ENCODE measurements around the gene HHIP. TPM values are rescaled to one million over a fixed set of nuclear protein-coding genes. Genes with fewer than 3 reads are reported as not detected.

HHIP gene
- total RNA-seq, 1 donor from 2014 or later = 29.6 TPM

GRCh38 chr4:144709159-144709558 is 63.2 kb downstream of the HHIP start:
- Mint-ChIP-seq H3K4me3 (no peak overlapping the region), H3K4me1 (ENCODE audit: unreplicated experiment) (peaks cover 24% of the 10 kb centered on the region), H3K36me3 (peaks cover 8% of the 10 kb centered on the region), H3K27ac (no peak overlapping the region), H3K9me3 (no peaks in the 10 kb centered on the region), H3K27me3 (peaks cover 9% of the 10 kb centered on the region)
- no peak for DNase-seq (ENCODE audit: extremely low spot score, unreplicated experiment)
- no peak for TF ChIP-seq CTCF (conservative IDR thresholded peaks at IDR 0.05)

- Mint-ChIP-seq H3K36me3 (peaks cover 8% of the 10 kb centered on the region), H3K4me1 (ENCODE audit: unreplicated experiment) (peaks cover 19% of the 10 kb centered on the region), H3K9me3 (no peaks in the 10 kb centered on the region), H3K27ac (no peak overlapping the region), H3K27me3 (peaks cover 6% of the 10 kb centered on the region), H3K4me3 (no peak overlapping the region)
- no peak for TF ChIP-seq CTCF (conservative IDR thresholded peaks at IDR 0.05)
- DNase-seq (ENCODE audit: extremely low spot score, unreplicated experiment) = no peak
Measured at GRCh38 chr4:144709793-144710525, 64.0 kb downstream of the HHIP start.

- Mint-ChIP-seq H3K27me3 (peaks cover 6% of the 10 kb centered on the region), H3K27ac (no peak overlapping the region), H3K36me3 (peaks cover 8% of the 10 kb centered on the region), H3K4me1 (ENCODE audit: unreplicated experiment) (peaks cover 19% of the 10 kb centered on the region), H3K4me3 (no peak overlapping the region), H3K9me3 (no peaks in the 10 kb centered on the region)
- DNase-seq (ENCODE audit: extremely low spot score, unreplicated experiment) = no peak
- TF ChIP-seq CTCF (conservative IDR thresholded peaks at IDR 0.05) = no peak
Measured at GRCh38 chr4:144710526-144710912, 64.6 kb downstream of the HHIP start.

GRCh38 chr4:144711700-144712456 is 65.9 kb downstream of the HHIP start:
- peaks cover 12% of the 10 kb centered on the region for H3K4me1 Mint-ChIP-seq (ENCODE audit: unreplicated experiment)
- no peaks in the 10 kb centered on the region for H3K27me3 Mint-ChIP-seq
- H3K9me3 Mint-ChIP-seq = no peaks in the 10 kb centered on the region
- H3K4me3 Mint-ChIP-seq = no peak overlapping the region
- peaks cover 8% of the 10 kb centered on the region for H3K36me3 Mint-ChIP-seq
- no peak overlapping the region for H3K27ac Mint-ChIP-seq
- no peak for TF ChIP-seq CTCF (conservative IDR thresholded peaks at IDR 0.05)
- DNase-seq (ENCODE audit: extremely low spot score, unreplicated experiment) = no peak

- Mint-ChIP-seq H3K27me3 (no peaks in the 10 kb centered on the region), H3K27ac (no peak overlapping the region), H3K9me3 (no peaks in the 10 kb centered on the region), H3K36me3 (peaks cover 8% of the 10 kb centered on the region), H3K4me3 (no peak overlapping the region), H3K4me1 (ENCODE audit: unreplicated experiment) (peaks cover 12% of the 10 kb centered on the region)
- no peak for TF ChIP-seq CTCF (conservative IDR thresholded peaks at IDR 0.05)
- no peak for DNase-seq (ENCODE audit: extremely low spot score, unreplicated experiment)
Measured at GRCh38 chr4:144712775-144713174, 66.8 kb downstream of the HHIP start.

Measured in type B pancreatic cell (in vitro differentiated cells).